RKO (cell line): ENCODE results near the gene JAG1.

Experiments
- DNase-seq: peaks from one replicate; pipeline ENCODE4 v3.0.0-alpha.2; 2016; ENCODE audit warnings: low spot score

Gene JAG1

DNA sequence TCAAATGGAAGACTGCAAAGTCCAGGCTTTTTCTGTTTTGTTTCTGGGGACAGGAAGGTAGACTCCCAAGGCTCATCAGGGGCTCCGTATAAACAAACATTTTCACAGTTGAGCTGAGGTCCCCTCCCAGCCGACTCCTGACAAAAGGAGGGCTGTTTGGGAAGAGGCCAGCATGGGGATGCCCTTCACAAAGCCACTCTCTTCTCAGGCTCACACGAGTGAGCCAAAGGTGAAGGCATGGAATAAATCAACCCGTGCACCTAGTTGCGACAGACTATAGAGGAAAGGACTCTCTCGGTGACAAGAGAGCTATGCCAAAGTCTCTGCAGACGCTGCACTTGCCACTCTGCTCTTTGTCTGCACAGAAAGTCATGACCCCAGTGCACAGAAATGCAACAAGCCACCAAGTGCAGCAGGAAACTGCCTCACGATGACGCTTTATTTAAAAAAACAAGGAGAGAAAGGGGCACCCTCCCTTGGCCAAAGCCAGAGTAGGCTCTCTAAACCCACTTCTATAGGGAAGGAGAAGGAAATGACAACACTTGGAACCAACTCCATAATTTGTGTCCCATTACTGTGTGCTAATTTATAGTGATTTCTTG, 21.0 kb downstream of the JAG1 start:
- no peak for DNase-seq

DNA sequence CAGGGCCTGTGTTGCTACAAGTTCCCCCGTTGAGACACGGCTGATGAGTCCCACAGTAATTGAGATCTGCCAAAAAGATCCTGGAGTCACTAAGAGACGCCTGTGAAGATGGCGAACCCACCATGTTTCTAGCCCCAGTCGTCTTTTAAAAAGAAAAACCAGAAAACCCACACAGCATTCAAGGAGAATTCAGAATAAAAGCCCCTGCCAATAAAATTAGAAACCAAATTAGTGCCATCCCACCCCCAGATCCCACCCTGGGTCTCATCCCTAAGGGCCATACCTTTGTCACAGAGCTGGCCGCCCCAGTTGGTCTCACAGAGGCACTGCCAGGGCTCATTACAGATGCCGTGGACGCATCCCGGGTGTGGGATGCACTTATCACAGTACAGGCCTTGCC, 21.6 kb downstream of the JAG1 start:
- DNase-seq: no peak

DNA sequence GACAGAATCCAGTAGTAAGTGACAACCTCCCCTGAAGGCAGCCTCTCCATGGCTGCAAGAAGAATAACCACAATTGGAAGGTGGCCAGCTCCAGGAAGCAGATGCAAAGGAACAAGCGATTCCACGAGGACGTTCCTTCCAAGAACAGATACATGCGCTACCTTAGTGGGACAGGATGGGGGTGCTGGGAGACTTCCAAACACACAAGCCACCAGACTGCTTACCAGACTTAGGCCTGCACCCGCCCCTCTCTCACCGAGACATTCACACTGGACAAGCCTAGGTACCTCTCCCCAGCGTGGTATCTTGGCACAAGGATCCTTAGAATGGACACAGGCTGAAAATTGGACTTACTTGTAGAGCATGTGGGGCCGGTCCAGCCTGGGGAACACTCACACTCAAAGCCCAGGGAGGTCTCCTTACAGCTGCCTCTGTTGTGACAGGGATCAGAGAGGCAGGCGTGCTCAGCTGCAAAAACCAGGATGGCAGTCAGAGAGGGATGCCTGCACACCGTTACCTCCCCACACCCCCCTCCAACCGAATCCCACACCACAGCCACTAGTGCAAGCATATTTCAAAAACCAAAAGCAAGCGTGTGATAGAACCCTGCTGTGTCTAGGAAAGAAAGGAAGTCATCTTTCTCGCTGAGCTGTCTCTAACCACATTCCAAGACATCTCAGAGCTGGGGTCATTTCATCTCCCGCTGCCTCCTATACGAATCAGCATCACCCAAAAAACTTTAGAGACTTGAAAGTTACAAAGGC, 22.4 kb downstream of the JAG1 start:
- no peak for DNase-seq

DNA sequence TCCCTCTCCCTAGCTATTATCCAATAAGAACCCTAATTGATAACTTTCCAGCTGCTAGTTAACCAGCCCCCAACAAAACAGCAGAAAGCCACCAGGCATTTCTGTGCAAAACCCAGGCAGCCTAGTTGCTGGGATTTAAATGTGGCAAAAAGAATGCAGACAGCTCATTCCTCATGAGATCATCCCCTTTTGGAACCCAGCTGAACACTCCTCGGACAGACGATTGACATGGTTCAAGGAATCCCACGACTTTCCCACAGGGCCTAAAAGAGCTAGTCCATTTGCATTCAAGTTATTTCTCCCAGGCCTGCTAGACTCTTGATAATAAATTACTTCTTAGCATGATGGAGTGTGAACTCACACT, 24.0 kb downstream of the JAG1 start:
- DNase-seq: no peak

DNA sequence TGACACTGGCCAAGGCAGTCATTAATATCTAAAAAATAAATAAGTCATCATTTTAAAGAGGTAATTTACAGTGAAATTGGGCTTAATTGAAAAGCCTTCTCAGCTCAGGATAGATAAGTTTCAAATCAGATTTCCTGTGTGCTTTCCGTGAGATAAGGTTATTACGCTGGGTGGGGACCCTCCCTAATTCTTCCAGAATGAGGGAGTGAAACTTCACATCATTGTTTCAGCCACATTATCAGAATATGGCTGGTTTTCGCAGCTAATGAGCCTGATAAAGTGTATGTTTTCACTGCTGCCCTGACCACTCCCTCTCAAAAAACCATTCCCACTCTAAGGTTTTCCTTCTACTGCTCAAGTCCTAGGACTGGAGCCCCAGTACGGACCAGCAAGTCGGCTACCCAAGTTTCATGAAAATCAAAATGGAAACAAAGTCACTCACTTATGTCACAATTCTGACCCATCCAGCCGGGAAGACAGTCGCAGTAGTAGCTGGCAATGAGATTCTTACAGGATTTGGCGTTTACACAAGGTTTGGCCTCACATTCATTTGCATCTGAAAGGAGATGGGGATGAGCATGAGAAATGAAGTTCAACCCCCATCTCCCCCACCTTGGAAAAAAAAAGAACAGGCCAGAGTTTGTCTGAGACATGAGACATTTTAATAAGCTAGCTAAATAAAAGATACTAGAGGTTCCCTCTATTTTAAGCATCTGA, 24.6 kb downstream of the JAG1 start:
- DNase-seq: no peak

DNA sequence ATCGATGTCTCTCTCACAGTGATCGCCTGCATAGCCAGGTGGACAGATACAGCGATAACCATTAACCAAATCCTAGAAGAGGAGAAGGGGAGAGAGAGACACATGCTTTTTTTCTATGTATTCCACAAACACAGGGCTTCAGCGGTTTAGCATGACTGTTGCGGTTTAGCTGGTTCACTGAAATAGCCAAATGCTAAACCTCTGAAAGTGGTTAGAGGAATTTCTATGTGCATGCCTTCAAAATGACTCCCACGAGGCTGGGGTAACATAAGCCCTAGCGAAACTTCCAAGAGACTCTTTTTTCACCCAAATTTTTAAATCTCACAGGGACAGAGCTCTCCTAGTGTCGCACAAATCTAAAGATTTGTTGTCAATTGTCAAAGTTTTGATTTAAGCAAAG, 25.1 kb downstream of the JAG1 start:
- no peak for DNase-seq

DNA sequence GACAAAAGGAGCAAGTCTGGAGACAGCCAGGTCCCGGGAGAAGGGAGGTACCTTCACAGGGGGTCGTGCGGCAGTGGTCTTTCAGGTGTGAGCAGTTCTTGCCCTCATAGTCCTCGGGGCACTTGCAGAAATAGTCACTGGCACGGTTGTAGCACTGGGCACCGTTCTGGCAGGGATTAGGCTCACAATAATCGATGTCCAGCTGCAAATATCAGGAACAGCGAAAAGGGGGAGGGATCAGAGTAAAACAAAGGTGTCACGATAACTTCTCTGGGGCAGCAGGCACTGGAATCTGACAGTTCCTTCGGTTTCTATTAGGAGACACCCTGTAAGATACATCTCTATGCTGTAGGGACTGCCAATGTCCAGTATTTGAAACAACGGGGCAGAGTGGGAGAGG, 25.9 kb downstream of the JAG1 start:
- no peak for DNase-seq

DNA sequence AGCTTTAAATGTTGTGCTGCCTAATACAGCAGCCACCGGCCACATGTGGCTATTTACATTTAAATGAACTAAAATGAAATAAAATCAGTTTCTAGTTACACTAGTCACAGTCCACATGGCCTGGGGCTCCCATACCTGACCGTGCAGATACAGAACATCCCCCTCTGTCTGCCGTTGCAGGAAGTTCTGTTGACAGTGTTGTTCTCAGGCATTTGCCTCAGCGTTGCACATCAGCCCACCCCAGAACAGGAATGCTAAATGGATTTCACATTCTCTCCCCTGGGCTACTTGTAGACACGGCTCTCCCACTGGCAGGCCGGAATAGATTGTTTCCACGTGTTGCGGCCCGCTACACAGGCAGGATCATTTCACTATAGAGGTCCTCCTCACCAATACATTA, 26.3 kb downstream of the JAG1 start:
- no peak for DNase-seq

DNA sequence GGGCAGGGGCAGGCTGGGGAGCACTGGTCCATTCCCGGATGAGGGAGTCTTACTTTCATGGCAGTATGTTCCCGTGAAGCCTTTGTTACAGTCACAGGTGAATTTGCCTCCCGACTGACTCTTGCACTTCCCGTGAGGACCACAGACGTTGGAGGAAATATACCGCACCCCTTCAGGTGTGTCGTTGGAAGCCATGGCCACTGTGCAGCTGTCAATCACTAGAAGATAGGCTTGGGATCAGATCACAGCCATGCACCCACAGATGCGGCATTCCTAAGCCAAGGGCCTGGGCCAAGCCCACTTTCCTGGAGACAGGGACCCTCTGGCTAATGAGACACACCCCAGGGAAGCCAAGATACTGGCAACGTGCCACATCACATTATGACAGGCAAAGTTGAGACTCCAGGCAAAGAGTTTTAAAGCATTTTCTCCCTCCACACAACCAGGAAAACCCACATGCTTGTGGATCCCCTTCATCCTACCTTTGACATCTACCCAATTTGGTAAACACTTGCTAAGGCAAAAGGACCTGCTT, 26.8 kb downstream of the JAG1 start:
- DNase-seq: no peak

DNA sequence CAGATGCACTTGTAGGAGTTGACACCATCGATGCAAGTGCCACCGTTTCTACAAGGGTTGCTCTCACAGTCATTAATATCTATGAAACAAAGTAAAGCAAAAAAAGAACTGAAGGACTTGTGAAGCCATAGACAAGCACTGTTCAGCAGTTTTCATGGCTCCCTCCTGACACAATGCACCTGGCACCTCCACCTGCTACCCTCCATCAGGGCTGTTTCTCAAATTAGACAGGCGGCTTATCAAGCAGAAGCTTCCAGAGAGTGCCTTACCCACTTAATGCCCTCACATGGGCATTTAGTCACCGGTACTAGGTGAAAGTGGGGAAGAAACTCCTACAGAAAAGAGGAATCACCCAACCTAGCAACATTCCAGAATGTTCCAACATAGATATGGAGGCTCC, 27.8 kb downstream of the JAG1 start:
- DNase-seq: no peak

DNA sequence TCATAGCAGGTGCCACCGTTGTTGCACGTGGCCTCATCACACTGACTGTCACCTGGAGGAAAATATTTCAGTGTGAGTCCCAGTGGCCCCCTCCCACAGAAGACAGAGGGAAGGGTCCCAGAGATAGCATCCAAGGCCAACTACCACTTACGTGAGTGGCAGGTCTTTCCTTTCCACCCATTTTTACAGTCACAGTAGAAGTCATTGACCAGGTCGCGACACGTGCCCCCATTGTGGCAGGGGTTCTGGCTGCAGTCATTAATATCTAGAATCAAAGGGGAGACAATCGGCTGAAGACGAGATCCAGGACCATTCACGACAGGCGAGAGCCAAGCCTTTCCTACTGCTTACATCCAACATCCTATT, 28.6 kb downstream of the JAG1 start:
- no peak for DNase-seq

DNA sequence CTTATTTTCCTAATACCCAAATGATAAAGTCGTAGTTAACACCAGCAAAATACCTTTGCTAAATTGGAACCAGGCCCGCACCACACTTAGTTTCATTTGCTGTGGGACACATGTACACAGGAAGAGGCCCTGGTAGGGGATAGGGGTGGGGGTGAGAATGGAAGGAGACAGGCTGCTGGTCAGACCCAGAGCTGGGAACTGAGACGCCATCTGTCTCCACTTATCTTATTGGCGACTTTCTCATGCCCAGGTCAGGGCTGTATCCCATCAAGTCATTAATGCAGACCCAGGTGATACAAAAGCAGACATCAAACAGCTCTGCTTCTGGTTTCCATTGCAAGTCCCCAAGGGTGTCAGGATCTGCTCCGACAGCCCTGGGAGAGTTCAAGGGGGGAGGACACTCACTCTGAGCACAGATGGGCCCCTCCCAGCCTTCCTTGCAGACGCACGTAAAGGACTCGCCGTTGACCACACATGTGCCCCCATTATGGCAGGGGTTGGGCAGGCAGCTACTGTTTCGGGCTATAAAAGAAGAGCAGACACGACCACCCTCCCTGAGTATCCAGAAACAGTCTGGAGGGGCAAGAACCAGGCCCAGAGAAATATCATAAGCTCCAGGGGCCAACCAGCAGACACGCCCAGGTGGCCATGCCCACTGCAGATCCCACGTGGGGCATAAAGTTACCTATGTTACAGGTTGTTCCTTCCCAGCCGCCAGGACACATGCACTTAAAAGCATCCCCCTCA, 29.2 kb downstream of the JAG1 start:
- no peak for DNase-seq

DNA sequence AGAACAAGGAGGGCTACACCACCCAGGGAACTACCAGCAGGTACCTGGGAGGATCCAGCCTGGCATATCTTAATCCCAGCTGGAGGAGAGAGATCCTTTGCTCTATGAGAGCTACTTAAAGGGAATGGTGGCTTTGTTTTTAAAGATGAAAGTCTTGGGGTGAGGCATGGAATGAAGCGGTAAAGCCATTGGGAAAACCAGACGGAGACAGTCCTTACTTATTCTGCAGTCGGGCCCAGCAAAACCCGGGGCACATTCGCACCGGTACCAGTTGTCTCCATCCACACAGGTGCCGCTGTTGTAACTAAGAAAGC, 30.3 kb downstream of the JAG1 start:
- DNase-seq: no peak

DNA sequence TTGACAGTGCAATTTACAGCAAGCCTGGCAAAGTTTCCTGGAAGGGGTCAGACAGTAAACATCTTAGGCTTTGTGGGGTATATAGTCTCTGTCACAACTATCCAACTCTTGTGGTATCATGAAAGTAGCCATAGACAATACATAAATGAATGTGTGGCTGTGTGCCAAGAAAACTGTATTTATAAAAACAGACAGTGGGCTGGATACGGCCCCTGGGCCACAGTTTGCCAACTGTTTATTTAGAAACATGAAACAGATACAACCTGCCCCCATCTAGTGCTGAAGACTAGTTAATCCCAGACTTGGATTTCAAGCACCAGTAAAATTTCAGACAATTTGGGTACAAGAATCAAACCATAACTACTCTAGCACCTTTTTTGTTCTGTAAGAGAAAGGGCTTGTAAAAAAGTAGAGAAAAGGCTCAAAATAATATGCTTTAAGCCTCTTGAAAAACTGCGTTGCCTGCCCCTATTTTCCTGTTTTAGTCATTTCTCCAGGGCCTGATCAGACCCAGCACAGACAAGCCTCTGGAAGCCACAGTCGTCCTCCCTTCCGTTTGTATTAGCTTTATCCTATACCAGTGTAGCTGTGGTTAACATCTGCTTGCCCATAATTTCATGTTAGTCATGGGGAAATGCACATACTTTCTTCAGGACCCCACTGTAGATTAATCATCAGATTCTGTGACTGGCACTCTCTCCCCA, 30.8 kb downstream of the JAG1 start:
- DNase-seq: no peak

DNA sequence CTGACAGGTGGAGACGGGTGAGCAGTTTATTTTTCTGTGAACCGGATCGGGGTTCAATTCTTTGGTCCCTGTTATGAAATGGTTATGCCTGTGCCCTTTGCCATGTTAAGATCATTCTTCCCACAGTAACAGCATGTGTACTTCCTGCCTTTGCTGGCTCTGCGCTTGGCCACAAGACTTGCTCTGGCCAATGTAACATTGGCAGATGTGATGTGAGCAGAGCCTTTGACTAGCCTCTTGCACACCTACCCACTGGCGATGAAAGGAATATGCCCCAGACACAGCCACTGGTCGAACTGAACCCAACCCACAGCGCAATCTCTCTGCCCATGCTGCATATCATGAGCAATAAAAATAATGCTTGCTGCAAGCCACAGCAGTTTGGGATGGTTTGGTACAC, 31.9 kb downstream of the JAG1 start:
- no peak for DNase-seq

DNA sequence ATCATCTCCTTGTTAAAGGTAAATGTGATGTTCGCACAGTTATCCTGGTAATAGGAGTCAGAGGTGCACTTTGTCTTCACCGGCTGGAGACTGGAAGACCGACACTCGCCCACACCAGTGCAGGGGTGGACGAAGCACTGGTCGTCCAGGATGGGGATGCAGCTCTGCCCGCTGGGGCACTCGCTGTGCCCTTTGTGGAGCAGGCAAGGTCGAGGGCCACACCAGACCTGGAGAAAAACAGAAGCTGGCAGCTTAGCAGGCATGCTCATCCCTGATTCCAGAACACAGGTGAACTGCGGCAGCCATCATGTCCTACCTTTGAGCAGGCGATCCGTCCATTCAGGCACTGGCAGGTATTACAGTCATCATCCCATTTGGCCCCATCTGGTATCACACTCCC, 32.3 kb downstream of the JAG1 start:
- DNase-seq: no peak

DNA sequence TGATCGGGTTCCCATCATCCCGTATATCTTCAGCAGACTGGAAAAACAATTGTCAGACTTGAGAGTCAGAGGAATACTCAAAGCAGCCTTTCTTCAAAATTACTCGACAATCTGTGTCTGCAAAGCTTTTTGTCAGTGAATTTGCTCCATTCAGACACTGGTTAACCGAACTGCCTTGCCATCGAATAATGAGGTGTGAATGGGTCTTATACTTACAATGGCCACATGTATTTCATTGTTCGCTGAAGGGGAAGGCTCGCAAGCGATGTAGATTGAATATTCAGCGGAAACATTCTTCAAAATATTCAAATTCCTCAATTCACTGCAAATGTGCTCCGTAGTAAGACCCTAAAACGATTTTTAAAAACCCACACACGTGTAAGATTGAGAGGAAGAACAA, 32.9 kb downstream of the JAG1 start:
- DNase-seq: no peak

DNA sequence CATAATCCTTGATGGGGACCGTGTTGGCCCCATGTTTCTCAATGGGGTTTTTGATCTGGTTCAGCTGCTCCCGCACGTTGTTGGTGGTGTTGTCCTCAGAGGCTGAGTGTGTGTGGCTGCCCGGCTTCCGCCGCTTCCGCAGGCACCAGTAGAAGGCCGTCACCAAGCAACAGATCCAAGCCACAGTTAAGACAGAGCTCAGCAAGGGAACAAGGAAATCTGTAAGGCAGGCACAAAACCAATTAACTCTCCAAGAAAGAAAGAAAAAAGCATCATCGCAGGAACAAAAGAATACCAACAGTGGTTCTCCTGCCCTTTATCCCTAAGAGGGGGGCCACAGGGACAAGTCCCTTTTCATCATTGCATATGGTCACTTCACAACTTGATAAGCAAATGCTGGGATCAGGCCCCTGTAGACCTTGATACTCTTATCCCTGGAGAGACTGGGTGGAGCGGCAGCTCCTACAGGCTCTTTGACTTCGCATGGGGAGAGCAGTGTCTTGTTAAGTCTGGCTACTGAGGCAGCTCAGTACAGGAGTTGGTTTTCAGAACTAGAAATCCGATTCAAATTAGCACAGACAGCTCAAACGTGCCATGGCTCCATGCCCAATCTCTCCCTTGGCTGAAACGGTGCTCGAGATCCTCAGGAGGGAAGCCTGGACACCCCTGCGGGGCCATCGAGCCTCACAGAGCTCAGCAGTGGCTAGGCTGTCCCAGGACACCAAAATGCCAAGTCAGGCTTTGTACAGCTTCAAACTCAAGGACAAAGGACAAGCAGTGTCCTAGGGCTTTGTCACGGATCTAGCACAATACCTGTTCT, 33.9 kb downstream of the JAG1 start:
- no peak for DNase-seq

DNA sequence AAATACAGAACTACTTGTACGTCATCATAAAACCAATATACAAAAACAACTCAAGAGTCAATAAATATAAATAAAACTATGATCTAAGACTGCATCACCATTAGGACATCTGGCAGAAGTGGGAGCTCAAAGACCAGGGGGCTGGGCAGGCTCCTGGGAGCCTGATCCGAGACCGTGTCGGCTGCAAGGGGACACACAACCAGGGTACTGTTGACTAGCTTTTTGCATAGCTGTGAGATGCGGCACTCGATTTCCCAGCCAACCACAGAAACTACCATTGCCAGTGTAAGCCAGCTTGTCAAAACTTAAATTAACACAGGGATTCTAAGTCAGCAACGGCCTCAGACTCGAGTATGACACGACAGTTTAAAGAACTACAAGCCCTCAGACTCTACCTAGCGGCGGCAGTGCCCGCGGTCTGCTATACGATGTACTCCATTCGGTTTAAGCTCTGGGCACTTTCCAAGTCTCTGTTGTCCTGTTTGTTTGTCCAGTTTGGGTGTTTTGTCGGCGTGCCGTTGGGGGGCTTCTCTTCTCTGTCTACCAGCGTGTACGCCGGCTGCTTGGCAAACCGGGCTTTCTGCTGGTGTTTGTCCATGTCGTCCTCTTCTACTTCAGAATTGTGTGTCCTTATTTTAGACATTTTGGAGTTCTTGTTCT, 34.6 kb downstream of the JAG1 start:
- no peak for DNase-seq

DNA sequence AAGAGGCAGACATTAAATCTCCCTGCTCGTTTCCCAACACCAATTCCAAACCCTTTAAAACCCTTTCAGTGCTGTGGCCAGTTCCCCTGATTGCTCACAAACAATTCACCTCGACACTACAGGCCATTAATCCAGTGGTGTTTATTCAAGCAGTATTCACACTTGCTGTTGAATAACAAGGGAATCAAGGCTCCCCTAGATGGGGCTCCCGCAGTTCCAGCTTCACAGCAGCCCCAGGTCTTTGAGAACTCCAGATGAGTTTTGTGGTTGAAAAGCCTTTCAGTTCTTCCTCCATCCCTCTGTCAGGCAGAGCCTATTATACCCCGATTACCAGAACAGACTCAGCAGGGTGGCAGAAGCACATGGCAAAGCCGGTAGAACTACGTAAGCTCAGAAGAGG, 36.2 kb downstream of the JAG1 start:
- DNase-seq: no peak

DNA sequence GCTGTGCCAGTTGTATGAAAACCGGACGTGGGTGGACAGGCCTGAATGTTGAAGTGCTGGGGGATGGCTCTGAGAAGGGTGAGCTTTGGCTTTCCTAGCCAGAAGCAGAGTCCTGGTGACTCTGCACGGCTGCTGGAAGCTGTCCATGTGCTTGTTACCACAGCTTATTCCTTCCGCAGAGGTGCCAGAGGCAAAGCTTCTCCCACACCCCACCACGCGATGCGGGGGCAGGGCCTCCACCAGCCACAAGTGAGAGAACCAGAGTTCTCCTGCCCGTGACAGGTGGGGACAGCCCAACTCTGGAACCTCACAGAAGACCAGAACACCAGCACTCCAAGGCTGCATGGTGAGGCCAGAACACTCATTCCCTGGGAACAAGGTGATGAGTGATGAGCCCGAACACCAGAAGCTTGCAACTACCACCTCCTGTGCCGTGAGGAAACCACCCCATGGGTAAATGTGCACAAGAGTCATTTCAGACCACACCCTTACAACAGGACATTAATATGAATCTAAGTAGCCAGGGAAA, 36.7 kb downstream of the JAG1 start:
- no peak for DNase-seq
